Measurements from ENCODE around the gene SAXO1. TPM values are rescaled to one million over a fixed set of nuclear protein-coding genes. Genes with fewer than 3 reads are reported as not detected.

SAXO1 gene
- total RNA-seq (under 1 TPM; 0.26 to 0.38 TPM), polyA plus RNA-seq (under 1 TPM in 2 of 3 donors, not detected in 1; 0.10 to 0.46 TPM), total RNA-seq (0.13 to 1.2 (median 0.63) reads per million in 6 experiments)

- no peak within 1 kb of the TSS for H3K27ac Mint-ChIP-seq
- DNase-seq (no peak), ATAC-seq (no peak)
- POLR2A ChIA-PET, result interaction anchor here (1.8 kb wide), 1 partner anchor 16 kb away, joined by 5 read pairs; the partner anchor contains the start of gene RRAGA
- no peak within 1 kb of the TSS for H3K4me3 Mint-ChIP-seq
- no peaks in the 10 kb centered on the region for H3K9me3 Mint-ChIP-seq
- H3K27me3 Mint-ChIP-seq, result peaks cover 2 to 9% (median 6%) of the 10 kb centered on the region in 5 donors
- H3K36me3 Mint-ChIP-seq, result no peaks in the 10 kb centered on the region
- peaks cover 0 to 2% (median 0%) of the 10 kb centered on the region in 4 donors for H3K4me1 Mint-ChIP-seq
Observed at GRCh38 chr9:19033015-19033414, at the start of gene SAXO1. Gene SAXO1, minus strand, starts transcription at chr9:19033209. Its CDS starts 301 bp downstream, at chr9:19032908.

DNA sequence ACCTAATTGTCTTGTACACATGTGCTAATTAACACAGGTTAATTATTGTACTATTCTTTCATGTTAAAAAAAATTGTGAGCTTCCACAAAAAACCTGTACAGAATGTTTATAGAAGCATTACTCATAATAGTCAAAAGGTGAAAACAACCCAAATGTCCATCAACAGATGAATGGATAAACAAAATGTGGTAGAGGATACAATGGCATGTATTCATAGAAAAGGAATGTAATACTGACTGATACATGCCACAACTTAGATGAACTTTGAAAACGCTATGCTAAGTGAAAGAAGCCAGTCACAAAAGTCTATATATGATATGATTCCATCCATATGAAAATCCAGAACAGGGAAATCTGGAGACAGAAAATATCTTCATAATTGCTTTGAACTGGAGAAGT, 41.8 kb upstream of the SAXO1 start:
- H3K27me3 Mint-ChIP-seq, result no peaks in the 10 kb centered on the region
- POLR2A ChIA-PET, result no interaction called here
- H3K9me3 Mint-ChIP-seq, result no peaks in the 10 kb centered on the region
- H3K36me3 Mint-ChIP-seq, result peaks cover 8 to 85% (median 42%) of the 10 kb centered on the region in 3 donors
- H3K27ac Mint-ChIP-seq, result peak overlapping the region in 2 of 10 donors; percentile 44 to 72
- no peak for ATAC-seq
- H3K4me1 Mint-ChIP-seq, result peaks cover 0 to 9% (median 7%) of the 10 kb centered on the region in 4 donors
- no peak for DNase-seq
- no peak overlapping the region for H3K4me3 Mint-ChIP-seq

- no peak for ATAC-seq
- H3K36me3 Mint-ChIP-seq, result peaks cover 8 to 83% (median 40%) of the 10 kb centered on the region in 3 donors
- peaks cover 0 to 9% (median 7%) of the 10 kb centered on the region in 4 donors for H3K4me1 Mint-ChIP-seq
- peak overlapping the region in 3 of 10 donors; percentile 46 to 78 (median 72) for H3K27ac Mint-ChIP-seq
- no peaks in the 10 kb centered on the region for H3K9me3 Mint-ChIP-seq
- H3K27me3 Mint-ChIP-seq, result no peaks in the 10 kb centered on the region
- DNase-seq, result no peak
- H3K4me3 Mint-ChIP-seq, result no peak overlapping the region
- POLR2A ChIA-PET, result no interaction called here
Observed at GRCh38 chr9:19074229-19074628, 41.2 kb upstream of the SAXO1 start.

GRCh38 chr9:19057033-19057432, 24.0 kb upstream of the SAXO1 start:
- Mint-ChIP-seq H3K27ac (peak overlapping the region in 2 of 10 donors; percentile 50 to 64), H3K36me3 (peaks cover 10 to 75% (median 33%) of the 10 kb centered on the region in 3 donors), H3K9me3 (peaks cover 0 to 1% (median 0%) of the 10 kb centered on the region in 9 donors), H3K4me3 (no peak overlapping the region), H3K27me3 (no peaks in the 10 kb centered on the region), H3K4me1 (peaks cover 4 to 12% (median 7%) of the 10 kb centered on the region in 4 donors)
- ATAC-seq (no peak), DNase-seq (no peak)
- POLR2A ChIA-PET, result no interaction called here

DNA sequence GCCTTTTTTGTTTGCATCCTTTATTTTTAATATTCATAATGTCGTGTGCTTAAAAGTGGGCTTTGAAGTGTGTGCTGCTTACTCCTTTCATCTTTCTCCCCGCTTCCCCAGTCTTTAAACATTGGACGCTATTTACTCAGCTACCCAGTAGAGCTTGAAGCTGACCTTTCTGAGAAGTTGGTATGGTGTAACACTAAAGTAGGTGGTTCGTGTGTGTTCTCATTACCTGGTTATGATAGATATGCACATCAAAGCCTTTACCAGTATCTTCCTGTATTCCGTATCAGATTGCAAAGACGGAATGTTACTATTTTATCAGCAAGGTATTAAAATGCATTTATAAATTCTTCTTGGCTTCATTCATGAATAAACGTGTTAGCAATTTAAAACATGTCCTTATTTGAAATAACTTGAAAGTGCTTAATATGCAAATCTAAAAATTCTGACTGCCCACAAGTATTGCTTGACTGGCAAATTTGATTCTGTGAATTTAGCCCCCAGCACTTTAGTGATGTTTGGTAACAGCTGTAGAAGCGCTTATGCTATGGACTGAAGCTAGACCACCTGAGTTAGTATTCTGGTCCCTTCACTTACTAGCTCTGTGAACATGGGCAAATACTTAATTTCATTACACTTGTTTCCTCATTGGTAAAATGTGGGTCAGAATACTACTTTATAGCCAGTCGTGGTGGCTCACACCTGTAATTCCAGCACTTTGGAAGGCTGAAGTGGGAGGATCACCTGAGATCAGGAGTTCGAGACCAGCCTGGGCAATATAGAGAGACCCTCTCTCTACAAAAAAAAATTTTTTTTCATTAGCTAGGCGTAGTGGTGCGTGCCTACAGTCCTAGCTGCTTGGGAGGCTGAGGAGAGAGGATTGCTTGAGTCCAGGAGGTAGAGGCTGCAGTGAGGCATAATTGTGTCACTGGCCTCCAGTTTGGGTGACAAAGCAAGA, 17.9 kb upstream of the SAXO1 start:
- no peak for ATAC-seq
- no peak for DNase-seq

GRCh38 chr9:19049917-19050636, 17.1 kb upstream of the SAXO1 start:
- Mint-ChIP-seq H3K27ac (peak overlapping the region; percentile 93 to 99 (median 98)), H3K4me1 (peaks cover 6 to 54% (median 38%) of the 10 kb centered on the region in 4 donors), H3K9me3 (peaks cover 0 to 17% (median 0%) of the 10 kb centered on the region in 9 donors), H3K4me3 (peak overlapping the region; percentile 92 to 98 (median 96)), H3K27me3 (no peaks in the 10 kb centered on the region), H3K36me3 (peaks cover 0 to 10% (median 10%) of the 10 kb centered on the region in 3 donors)
- ATAC-seq, result peak in 1 of 2 donors; percentile 4
- POLR2A ChIA-PET, result interaction anchor here (0.8 to 3.4 kb wide), 8 partner anchors 14 to 330 kb away, joined by 3 to 28 read pairs (median 5); partner anchors contain the start of genes DENND4C, RPS6 and SAXO1
- peak in 1 of 10 donors; percentile 17 for DNase-seq

More for the DNA sequence above, 17.9 kb upstream of the SAXO1 start:
- peak overlapping the region; percentile 92 to 98 (median 96) for H3K4me3 Mint-ChIP-seq
- H3K27ac Mint-ChIP-seq, result peak overlapping the region; percentile 93 to 99 (median 98)
- no peaks in the 10 kb centered on the region for H3K27me3 Mint-ChIP-seq
- POLR2A ChIA-PET, result interaction anchor here (0.6 to 3.4 kb wide), 10 partner anchors 12 to 358 kb away, joined by 3 to 28 read pairs (median 4); partner anchors contain the start of genes ACER2, DENND4C, RPS6 and SAXO1
- peaks cover 5 to 17% (median 13%) of the 10 kb centered on the region in 3 donors for H3K36me3 Mint-ChIP-seq
- H3K9me3 Mint-ChIP-seq, result peaks cover 0 to 17% (median under 1%) of the 10 kb centered on the region in 9 donors
- H3K4me1 Mint-ChIP-seq, result peaks cover 8 to 54% (median 40%) of the 10 kb centered on the region in 4 donors

GRCh38 chr9:19048966-19049916, 16.2 kb upstream of the SAXO1 start, which contains the start of gene RRAGA:
Gene RRAGA, plus strand, starts transcription at chr9:19049427. Its CDS starts 233 bp downstream, at chr9:19049660.
- peak within 1 kb of the TSS; percentile 97 to 99 (median 98) for H3K27ac Mint-ChIP-seq
- peaks cover 0 to 10% (median 8%) of the 10 kb centered on the region in 3 donors for H3K36me3 Mint-ChIP-seq
- H3K27me3 Mint-ChIP-seq, result no peaks in the 10 kb centered on the region
- H3K4me1 Mint-ChIP-seq, result peaks cover 6 to 54% (median 38%) of the 10 kb centered on the region in 4 donors
- peaks cover 0 to 17% (median 0%) of the 10 kb centered on the region in 9 donors for H3K9me3 Mint-ChIP-seq
- H3K4me3 Mint-ChIP-seq, result peak within 1 kb of the TSS; percentile 92 to 98 (median 96)
- peak; percentile 89 to 91 for ATAC-seq
- POLR2A ChIA-PET, result interaction anchor here (0.6 to 3.4 kb wide), 22 partner anchors 12 to 1348 kb away, joined by 3 to 28 read pairs (median 4); partner anchors contain the start of genes ACER2, DENND4C, HAUS6 and RPS6
- peak; percentile 90 to 96 (median 94) for DNase-seq

DNA sequence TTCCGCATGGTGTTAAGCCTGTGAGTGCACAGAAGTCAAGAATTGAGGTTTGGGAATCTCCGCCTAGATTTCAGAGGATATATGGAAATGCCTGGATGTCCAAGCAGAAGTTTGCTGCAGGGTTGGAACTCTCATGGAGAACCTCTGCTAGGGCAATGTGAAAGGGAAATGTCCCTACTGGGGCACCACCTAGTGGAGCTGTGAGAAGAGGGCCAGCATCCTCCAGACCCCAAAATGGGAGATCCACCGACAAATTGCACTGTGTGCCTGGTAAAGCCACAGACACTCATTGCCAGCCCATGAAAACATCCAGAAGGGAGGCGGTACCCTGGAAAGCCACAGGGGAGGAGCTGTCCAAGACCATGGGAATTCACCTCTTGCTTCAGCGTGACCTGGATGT, 3.6 kb upstream of the SAXO1 start:
- H3K9me3 Mint-ChIP-seq, result no peaks in the 10 kb centered on the region
- H3K27me3 Mint-ChIP-seq, result no peaks in the 10 kb centered on the region
- H3K36me3 Mint-ChIP-seq, result no peaks in the 10 kb centered on the region
- ATAC-seq (no peak), DNase-seq (no peak)
- no peak overlapping the region for H3K4me3 Mint-ChIP-seq
- POLR2A ChIA-PET, result no interaction called here
- no peak overlapping the region for H3K27ac Mint-ChIP-seq
- no peaks in the 10 kb centered on the region for H3K4me1 Mint-ChIP-seq

GRCh38 chr9:19032406-19032805, 603 bp downstream of the SAXO1 start:
- DNase-seq (no peak), ATAC-seq (no peak)
- Mint-ChIP-seq H3K4me1 (peaks cover 0 to 2% (median 0%) of the 10 kb centered on the region in 4 donors), H3K9me3 (no peaks in the 10 kb centered on the region), H3K27ac (no peak overlapping the region), H3K27me3 (peaks cover 2 to 9% (median 6%) of the 10 kb centered on the region in 5 donors), H3K36me3 (no peaks in the 10 kb centered on the region), H3K4me3 (no peak overlapping the region)
- POLR2A ChIA-PET, result no interaction called here

GRCh38 chr9:19030899-19031298, 2.1 kb downstream of the SAXO1 start:
- no peaks in the 10 kb centered on the region for H3K9me3 Mint-ChIP-seq
- POLR2A ChIA-PET, result no interaction called here
- DNase-seq (no peak), ATAC-seq (no peak)
- H3K4me3 Mint-ChIP-seq, result no peak overlapping the region
- no peaks in the 10 kb centered on the region for H3K36me3 Mint-ChIP-seq
- no peak overlapping the region for H3K27ac Mint-ChIP-seq
- peaks cover 4 to 9% (median 7%) of the 10 kb centered on the region in 5 donors for H3K27me3 Mint-ChIP-seq
- peaks cover 0 to 2% (median 0%) of the 10 kb centered on the region in 4 donors for H3K4me1 Mint-ChIP-seq

DNA sequence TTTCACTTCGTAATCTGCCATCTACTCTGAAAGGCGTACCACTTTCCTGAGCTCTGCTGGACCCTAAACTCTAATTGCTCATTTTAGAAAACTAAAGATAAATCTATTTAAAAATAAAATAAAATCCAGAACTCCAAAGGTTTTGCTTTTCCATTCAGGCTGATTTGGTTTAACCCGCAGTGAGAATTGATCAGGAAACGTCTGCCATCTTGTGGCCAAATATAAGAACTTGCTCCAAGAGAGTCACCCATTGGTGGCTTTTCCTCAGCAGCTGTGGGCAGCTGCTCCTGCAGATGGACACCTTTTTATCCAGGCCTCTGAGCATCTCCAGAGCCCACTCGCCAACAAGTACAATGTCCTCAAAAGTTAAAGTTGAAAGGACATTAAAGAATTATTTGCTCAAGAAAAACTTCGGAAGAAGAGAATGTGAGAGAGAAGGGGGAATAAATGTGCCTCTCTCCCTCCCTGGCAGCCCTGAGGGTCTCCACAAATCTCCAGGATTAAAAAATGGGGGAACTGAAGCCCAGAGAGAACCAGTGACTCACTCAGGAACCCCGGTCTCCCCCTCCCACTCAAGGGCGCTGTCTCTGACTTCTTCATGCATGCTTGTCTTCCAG, 4.1 kb downstream of the SAXO1 start:
- peak; percentile 38 to 46 for ATAC-seq
- no peaks in the 10 kb centered on the region for H3K36me3 Mint-ChIP-seq
- H3K4me1 Mint-ChIP-seq, result peaks cover 0 to 2% (median 0%) of the 10 kb centered on the region in 4 donors
- peaks cover 6 to 9% (median 9%) of the 10 kb centered on the region in 5 donors for H3K27me3 Mint-ChIP-seq
- H3K9me3 Mint-ChIP-seq, result no peaks in the 10 kb centered on the region
- H3K4me3 Mint-ChIP-seq, result no peak overlapping the region
- POLR2A ChIA-PET, result no interaction called here
- peak in 4 of 10 donors; percentile 9 to 23 (median 20) for DNase-seq
- no peak overlapping the region for H3K27ac Mint-ChIP-seq
